ENCODE measurements around the gene ITLN1. TPM values are rescaled to one million over a fixed set of nuclear protein-coding genes. Genes with fewer than 3 reads are reported as not detected.
"Not testable (repeated sequence)": the region's sequence is repeated elsewhere in the genome, so short reads cannot be mapped to it uniquely, and the experiment has no call there.

Gene ITLN1
- total RNA-seq, 1 experiment from 2014 or later: not detected

DNA sequence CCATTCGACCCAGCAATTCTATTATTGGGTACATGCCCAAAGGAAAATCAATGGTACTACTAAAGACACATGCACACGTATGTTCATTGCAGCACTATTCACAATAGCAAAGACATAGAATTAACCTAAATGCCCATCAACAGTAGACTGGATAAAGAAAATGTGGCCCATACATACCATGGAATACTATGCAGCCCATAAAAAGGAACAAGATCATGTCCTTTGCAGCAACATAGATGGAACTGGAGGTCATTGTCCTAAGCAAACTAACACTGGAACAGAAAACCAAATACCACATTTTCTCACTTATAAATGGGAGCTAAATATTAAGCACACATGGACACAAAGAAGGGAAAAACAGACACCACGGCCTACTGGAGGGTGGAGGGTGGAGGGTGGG is 15.7 kb upstream of the ITLN1 start:
- H3K4me3 ChIP-seq; H3K9me3 ChIP-seq (replicated peaks); H3K36me3 ChIP-seq; H3K27me3 ChIP-seq; H3K27ac ChIP-seq; DNase-seq; H3K4me1 ChIP-seq: not testable (repeated sequence)

DNA sequence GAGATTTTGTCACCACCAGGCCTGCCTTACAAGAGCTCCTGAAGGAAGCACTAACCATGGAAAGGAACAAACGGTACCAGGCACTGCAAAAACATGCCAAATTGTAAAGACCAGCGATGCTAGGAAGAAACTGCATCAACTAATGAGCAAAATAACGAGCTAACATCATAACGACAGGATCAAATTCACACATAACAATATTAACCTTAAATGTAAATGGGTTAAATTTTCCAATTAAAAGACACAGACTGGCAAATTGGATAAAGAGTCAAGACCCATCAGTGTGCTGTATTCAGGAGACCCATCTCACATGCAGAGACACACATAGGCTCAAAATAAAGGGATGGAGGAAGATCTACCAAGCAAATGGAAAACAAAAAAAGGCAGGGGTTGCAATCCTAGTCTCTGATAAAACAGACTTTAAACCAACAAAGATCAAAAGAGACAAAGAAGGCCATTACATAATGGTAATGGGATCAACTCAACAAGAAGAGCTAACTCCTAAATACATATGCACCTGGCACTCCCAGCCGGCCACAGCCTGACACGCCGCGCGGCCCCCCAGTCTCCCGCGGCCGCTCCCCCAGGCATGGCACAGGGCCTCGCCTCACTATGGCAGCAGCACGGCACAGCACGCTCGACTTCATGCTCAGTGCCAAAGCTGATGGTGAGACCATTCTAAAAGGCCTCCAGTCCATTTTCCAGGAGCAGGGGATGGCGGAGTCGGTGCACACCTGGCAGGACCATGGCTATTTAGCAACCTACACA is 9.6 kb upstream of the ITLN1 start:
- H3K27me3 ChIP-seq; H3K4me1 ChIP-seq; H3K9me3 ChIP-seq (replicated peaks); DNase-seq; H3K36me3 ChIP-seq; H3K4me3 ChIP-seq; H3K27ac ChIP-seq: not testable (repeated sequence)

DNA sequence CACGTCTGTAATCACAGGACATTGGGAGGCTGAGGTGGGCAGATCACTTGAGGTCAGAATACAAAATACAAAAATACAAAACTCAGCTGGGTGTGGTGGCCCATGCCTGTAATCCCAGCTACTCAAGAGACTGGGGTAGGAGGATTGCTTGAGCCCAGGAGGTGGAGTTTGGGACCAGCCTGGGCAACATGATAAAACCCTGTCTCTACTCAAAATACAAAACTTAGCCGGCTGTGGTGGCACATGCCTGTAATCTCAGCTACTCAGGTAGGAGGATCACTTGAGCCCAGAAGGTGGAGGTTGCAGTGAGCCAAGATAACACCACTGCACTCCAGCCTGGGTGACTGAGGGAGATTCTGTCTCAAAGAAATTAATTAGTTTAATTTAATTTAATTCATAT is 6.5 kb upstream of the ITLN1 start:
- no peaks in the 10 kb centered on the region for H3K4me1 ChIP-seq
- H3K36me3 ChIP-seq: no peaks in the 10 kb centered on the region
- H3K4me3 ChIP-seq: no peak overlapping the region
- H3K27me3 ChIP-seq: no peaks in the 10 kb centered on the region
- no peak overlapping the region for H3K27ac ChIP-seq
- H3K9me3 ChIP-seq (replicated peaks): no peaks in the 10 kb centered on the region
- DNase-seq: no peak

DNA sequence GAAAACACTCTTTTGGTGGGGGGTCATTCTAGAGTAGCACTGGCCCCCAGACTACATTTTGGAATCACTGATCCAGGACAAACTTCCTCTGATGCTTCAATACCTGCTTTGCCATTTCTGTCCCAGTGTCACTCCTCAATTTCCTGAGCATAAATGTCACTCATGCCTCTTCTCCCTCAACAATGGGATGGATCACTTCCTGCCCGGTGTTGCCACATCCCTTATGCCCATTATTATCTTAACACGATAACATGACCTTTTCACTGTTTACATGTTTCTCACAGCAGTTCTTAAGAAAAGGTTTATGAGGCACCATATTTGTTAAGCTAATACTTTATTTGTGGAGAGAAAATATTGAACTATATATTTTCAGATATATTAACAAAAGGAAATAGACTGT is 3.9 kb upstream of the ITLN1 start:
- Histone ChIP-seq H3K27ac (no peak overlapping the region), H3K4me1 (no peaks in the 10 kb centered on the region), H3K36me3 (no peaks in the 10 kb centered on the region), H3K9me3 (replicated peaks) (no peaks in the 10 kb centered on the region), H3K4me3 (no peak overlapping the region), H3K27me3 (no peaks in the 10 kb centered on the region)
- no peak for DNase-seq

DNA sequence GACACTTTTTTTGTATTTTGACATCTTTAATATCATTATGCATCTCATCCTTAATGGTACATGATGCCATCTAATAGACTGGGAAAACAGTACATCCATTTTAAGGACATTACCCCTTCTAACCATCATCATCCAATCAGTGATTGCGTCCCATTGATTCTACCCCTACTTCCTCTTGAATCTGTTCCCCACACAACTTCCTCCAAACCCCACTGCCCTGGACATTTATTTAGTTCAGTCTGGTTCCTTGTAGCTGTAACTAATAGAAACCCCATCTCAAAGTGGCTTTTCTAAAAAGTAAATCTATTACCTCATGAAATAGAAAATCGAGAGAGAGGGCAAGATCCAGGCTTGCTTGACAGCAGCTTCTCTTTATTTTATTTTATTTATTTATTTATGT is 2.1 kb upstream of the ITLN1 start:
- H3K27me3 ChIP-seq: no peaks in the 10 kb centered on the region
- H3K4me1 ChIP-seq: no peaks in the 10 kb centered on the region
- no peak for DNase-seq
- H3K9me3 ChIP-seq (replicated peaks): no peaks in the 10 kb centered on the region
- H3K4me3 ChIP-seq: no peak overlapping the region
- no peaks in the 10 kb centered on the region for H3K36me3 ChIP-seq
- H3K27ac ChIP-seq: no peak overlapping the region

DNA sequence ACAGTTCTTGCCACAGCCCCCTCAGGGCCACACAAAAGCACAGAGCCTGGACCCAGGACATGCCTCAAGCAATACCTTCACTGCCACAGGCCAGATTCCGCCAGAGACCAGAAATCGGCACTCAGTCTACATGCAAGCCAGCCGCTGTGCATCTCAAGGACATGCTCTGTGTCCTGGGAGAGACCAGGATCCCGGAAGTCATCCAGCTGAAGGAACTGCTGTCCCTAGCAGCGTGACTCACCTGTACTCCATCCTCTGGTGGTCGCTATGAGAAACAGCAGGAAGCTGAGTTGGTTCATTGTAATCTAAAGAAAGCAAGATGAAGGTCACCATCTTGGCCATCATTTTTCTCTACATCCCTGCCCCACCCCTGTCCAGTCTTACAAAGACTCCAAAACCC is 401 bp downstream of the ITLN1 start:
- DNase-seq: no peak
- H3K36me3 ChIP-seq: no peaks in the 10 kb centered on the region

DNA sequence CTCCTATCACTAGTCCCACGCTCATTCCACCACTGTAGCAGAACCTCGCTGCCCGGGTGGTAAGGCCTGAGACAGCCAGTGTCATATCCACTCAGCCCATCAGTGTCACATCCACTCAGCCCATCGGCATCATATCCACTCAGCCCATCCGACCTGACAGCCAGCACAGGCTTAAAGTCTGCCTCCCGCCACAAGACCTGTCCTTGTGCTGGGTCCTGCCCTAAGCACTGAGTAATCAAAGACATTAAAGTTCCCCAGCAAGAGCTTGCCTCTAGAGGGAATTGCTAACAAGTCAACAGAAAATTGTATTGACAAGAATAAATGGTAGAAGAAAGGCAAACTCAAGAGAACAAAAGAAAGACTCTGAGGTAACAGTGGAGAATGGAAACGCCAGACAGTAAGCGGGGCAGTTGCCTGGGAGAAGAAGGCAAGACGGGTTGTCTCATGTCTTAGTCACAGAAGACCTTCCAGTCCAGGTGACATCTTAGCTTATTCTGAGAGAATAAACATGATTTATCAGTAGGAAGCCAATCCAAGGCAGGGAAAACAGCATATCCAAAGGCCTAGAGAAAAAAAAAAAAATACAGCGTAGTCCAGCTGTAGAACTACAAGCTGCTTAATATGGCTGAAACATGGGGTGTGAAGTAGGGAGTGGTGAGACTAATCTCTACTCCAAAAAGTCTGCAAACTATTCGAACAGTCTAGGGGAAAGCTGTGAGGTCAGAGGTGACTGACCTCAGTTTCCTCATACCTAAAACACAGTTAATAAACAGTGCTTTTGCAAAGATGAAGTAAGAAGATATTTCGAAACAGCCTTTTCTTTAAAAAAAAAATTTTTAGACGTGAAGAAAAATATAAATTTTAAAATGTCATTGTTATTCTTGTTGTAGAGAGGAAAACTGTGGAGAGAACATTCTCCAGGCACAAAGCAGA is 1.1 kb downstream of the ITLN1 start:
- Histone ChIP-seq H3K36me3 (no peaks in the 10 kb centered on the region), H3K9me3 (replicated peaks) (no peaks in the 10 kb centered on the region), H3K27ac (no peak overlapping the region), H3K27me3 (no peaks in the 10 kb centered on the region), H3K4me3 (no peak overlapping the region), H3K4me1 (no peaks in the 10 kb centered on the region)
- no peak for DNase-seq

More for the DNA sequence above, 401 bp downstream of the ITLN1 start:
- no peaks in the 10 kb centered on the region for H3K4me1 ChIP-seq
- no peak overlapping the region for H3K27ac ChIP-seq
- H3K27me3 ChIP-seq: no peaks in the 10 kb centered on the region
- no peaks in the 10 kb centered on the region for H3K9me3 ChIP-seq (replicated peaks)
- H3K4me3 ChIP-seq: no peak overlapping the region

DNA sequence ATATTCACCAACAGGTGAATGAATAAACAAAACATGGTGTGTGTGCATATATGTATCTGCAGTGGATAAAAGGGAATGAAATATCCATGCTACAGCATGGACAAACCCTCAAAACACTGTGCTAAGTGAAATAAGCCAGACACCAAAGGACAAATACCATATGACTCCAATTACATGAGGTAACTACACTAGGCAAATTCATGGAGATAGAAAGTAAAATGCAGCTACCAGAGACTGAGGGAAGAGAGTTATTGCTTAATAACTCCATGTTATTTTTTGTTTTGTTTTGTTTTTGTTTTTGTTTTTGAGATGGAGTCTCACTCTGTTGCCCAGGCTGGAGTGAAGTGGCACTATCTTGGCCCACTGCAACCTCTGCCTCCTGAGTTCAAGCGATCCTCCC is 2.4 kb downstream of the ITLN1 start:
- no peak overlapping the region for H3K4me3 ChIP-seq
- no peaks in the 10 kb centered on the region for H3K27me3 ChIP-seq
- H3K27ac ChIP-seq: no peak overlapping the region
- no peak for DNase-seq
- no peaks in the 10 kb centered on the region for H3K9me3 ChIP-seq (replicated peaks)
- H3K36me3 ChIP-seq: no peaks in the 10 kb centered on the region
- no peaks in the 10 kb centered on the region for H3K4me1 ChIP-seq

DNA sequence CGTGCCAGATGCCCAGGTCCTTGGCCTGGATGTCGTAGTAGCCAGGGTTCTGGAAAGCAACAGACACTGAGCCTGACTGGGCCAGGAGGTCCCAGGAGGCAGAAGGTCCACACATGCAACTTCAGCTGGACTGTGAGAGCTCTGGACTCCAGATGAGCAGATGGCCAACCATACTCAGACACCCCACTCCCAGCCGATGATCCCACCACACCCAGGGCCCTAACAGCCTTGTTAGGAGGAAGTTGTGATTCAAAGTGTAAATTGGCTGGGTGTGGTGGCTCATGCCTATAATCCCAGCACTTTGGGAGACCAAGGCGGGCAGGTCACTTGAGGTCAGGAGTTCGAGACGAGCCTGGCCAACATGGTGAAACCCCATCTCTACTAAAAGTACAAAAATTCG is 3.7 kb downstream of the ITLN1 start:
- not testable (repeated sequence) for H3K4me1 ChIP-seq; H3K4me3 ChIP-seq; H3K27me3 ChIP-seq; H3K36me3 ChIP-seq; H3K9me3 ChIP-seq (replicated peaks); H3K27ac ChIP-seq; DNase-seq

DNA sequence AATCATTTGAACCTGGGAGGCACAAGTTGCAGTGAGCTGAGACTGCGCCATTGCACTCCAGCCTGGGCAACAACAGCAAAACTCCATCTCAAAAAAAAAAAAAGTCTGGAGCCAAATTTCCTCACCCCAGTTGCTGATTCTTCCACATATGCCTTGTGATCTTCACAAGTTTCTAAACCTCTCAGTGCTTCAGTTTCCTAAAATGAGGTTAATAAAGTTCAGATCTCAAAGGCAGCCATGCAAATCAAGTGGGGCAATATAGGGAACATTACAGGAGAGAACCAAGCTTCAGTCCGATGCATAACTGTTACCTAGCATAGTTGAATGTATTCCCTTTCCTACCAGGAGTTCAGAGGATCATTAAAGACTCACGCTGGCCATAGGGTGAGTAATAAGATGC is 4.8 kb downstream of the ITLN1 start:
- Histone ChIP-seq H3K27me3 (no peaks in the 10 kb centered on the region), H3K27ac (no peak overlapping the region), H3K4me3 (no peak overlapping the region), H3K36me3 (no peaks in the 10 kb centered on the region), H3K4me1 (no peaks in the 10 kb centered on the region), H3K9me3 (replicated peaks) (no peaks in the 10 kb centered on the region)
- no peak for DNase-seq

DNA sequence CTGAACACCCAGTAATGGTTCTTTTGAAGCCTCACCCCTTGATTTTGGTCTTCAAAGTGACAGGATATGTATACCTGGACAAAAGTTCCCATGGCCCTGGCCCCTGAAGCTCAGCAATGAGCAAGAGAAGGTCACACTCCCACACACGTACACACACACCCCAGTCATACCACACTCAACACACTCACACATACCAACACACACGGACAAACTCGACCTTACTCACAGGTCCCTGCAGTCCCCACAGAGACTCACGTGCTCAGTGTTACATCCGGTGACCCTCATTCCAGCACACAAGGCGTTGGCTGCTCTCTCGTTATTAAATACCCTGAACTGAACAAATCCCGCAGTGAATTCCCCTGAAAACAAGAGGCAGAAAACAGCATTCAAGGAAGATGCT is 5.9 kb downstream of the ITLN1 start:
- Histone ChIP-seq H3K36me3 (no peaks in the 10 kb centered on the region), H3K4me3 (no peak overlapping the region), H3K27ac (no peak overlapping the region), H3K4me1 (no peaks in the 10 kb centered on the region), H3K9me3 (replicated peaks) (no peaks in the 10 kb centered on the region), H3K27me3 (no peaks in the 10 kb centered on the region)
- no peak for DNase-seq

DNA sequence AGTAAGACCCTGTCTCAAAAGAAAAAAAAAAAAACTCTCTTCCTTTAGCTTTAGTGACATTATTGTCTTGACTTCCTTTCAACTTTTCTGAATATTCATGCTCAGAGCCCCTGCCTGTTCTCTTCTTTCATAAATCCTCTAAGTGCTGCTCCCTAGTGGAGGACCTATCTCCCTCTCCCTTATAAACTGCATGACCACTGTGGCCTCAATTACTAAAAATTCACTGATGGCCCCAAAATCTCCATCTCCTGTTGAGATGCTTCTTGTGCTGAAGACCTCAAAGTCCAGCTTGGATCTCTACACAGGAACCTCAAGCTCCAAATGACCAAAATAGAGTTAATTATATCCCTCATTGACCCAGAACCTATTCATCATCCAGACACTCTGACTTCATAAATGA is 7.8 kb downstream of the ITLN1 start:
- Histone ChIP-seq H3K4me1 (no peaks in the 10 kb centered on the region), H3K9me3 (replicated peaks) (no peaks in the 10 kb centered on the region)
- DNase-seq: no peak

DNA sequence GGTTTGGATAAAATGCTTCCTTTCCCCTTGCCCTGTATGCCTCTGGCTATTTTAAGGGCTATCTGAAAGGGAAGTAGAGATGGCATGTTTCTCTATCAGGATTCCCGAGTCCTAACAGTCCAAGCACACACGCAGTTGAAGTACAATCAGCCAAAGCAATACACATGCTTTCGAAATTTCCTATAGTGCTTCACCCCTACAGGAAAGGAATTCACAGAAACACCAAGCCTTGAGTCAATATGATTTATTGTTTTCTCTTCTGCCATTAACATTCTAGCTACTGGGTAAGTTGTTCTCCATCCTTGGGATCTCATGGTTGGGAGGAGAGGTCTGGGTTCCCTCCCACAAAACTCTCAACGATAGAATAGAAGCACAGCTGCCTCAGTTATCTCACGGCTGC is 8.7 kb downstream of the ITLN1 start:
- Histone ChIP-seq H3K4me3 (no peak overlapping the region), H3K36me3 (no peaks in the 10 kb centered on the region), H3K9me3 (replicated peaks) (no peaks in the 10 kb centered on the region), H3K27me3 (no peaks in the 10 kb centered on the region), H3K27ac (no peak overlapping the region), H3K4me1 (no peaks in the 10 kb centered on the region)
- DNase-seq: no peak

More for the DNA sequence above, 7.8 kb downstream of the ITLN1 start:
- Histone ChIP-seq H3K36me3 (no peaks in the 10 kb centered on the region), H3K27ac (no peak overlapping the region), H3K4me3 (no peak overlapping the region), H3K27me3 (no peaks in the 10 kb centered on the region)

DNA sequence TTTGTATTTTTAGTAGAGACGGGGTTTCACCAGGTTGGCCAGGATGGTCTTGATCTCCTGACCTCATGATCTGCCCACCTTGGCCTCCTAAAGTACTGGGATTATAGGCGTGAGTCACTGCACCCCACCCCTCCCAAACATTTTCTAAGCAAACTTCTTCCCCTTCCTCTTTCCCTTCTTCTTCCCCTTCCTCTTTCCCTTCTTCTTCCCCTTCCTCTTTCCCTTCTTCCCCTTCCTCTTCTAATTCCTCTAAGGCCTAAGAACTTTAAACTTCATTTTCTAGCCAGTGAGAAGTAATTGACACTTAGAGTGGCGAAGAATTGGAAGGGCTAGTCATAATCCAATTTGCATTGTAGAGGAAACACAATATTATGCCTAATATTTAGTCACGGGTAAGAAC is 9.4 kb downstream of the ITLN1 start:
- not testable (repeated sequence) for H3K27me3 ChIP-seq; H3K9me3 ChIP-seq (replicated peaks); H3K27ac ChIP-seq; H3K4me3 ChIP-seq; DNase-seq; H3K4me1 ChIP-seq; H3K36me3 ChIP-seq

DNA sequence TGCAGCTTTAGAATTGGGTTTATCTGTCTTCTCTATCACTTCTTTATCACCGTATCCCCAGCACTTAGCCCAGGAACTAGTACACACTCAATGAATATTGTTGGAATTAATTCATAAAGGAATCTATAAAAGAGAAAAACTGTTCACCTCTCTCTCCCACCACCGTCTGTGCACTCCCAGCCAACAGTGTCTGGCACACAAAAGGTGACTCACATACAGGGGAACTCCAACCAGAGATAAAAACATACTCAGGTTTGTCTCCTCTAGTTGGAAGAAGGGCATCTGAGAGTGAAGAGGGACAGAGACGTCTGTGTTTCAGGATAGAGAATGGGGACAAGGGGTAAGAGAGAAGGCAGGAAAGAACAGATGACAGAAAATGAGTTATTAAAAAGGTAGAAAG is 10.0 kb downstream of the ITLN1 start:
- Histone ChIP-seq H3K36me3 (no peaks in the 10 kb centered on the region), H3K27me3 (no peaks in the 10 kb centered on the region), H3K4me3 (no peak overlapping the region), H3K27ac (no peak overlapping the region), H3K9me3 (replicated peaks) (no peaks in the 10 kb centered on the region), H3K4me1 (no peaks in the 10 kb centered on the region)
- no peak for DNase-seq

Measured in SJCRH30 (cell line).